Mesothelial cell of epicardium (in vitro differentiated cells): ENCODE measurements around the gene CCDC148. TPM values are rescaled to one million over a fixed set of nuclear protein-coding genes. Genes with fewer than 3 reads are reported as not detected.

Experiments used
- DNase-seq, 2 experiments: peaks; one replicate each; pipeline ENCODE4 v3.0.0; 2021; ENCODE audit warnings: low spot score in 2 of 2; ENCODE audit not compliant: unreplicated experiment in 2 of 2
- H3K27ac Mint-ChIP-seq: 2 replicates; pipeline ENCODE4 v1.8.0; 2021; ENCODE audit warnings: mixed read lengths
- H3K27me3 Mint-ChIP-seq: 2 replicates; pipeline ENCODE4 v1.8.0; 2021; ENCODE audit warnings: low read depth, mixed read lengths
- H3K36me3 Mint-ChIP-seq: 2 replicates; pipeline ENCODE4 v1.8.0; 2021; ENCODE audit warnings: mixed read lengths
- H3K4me1 Mint-ChIP-seq: 2 replicates; pipeline ENCODE4 v1.8.0; 2021; ENCODE audit warnings: mixed read lengths
- H3K4me3 Mint-ChIP-seq: 2 replicates; pipeline ENCODE4 v1.8.0; 2021; ENCODE audit warnings: mild to moderate bottlenecking, moderate library complexity, mixed read lengths
- H3K9me3 Mint-ChIP-seq: 2 replicates; pipeline ENCODE4 v1.8.0; 2021; ENCODE audit warnings: mixed read lengths
- total RNA-seq: library from RNA; stranded (reverse); gene quantifications from 3 replicates; pipeline ENCODE4 v1.2.1, GENCODE V29; 2021
- TF ChIP-seq, protein P1 (sequence below): fragments of 200-600 bp; sonication (generic); IDR thresholded peaks from one replicate; pipeline ENCODE4 v1.5.0; 2021; ENCODE audit warnings: antibody characterized with exemption; ENCODE audit not compliant: unreplicated experiment

CCDC148 gene
- total RNA-seq, 1 donor from 2014 or later = 3.1 TPM

DNA sequence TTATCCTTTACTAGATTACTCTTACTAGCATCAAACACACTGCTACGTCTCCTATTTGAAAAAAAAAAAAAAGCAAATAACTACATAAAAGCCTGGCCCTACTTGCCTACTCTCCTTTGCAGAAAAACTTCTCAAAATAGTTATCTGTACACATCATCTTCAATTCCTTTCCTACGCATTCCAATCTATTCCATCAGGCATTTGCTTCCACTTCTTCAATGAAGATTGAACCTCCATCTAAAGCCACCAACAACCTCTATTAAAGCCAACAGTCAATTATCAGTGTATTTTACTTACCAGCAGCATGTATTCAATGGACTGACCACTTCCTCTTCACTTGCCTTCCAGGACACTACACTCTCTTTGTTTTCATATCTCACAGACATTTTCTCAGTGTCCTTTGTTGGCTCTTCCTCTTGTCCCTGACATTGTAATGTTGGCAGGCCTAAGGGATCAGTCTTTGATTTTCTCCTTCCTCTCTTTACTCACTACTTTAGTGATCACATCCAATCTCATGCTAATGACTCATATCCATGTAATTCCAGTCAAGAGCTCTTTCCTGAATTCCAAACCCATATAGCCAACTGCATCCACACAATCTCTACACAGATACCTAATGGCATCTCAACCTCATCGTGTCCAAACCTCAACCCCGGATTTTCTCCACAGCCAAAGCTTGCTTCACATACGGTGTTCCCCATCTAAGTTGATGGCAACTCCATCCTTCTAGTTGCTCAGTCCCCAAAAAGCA lies 131.3 kb downstream of the CCDC148 start:
- H3K9me3 Mint-ChIP-seq = no peaks in the 10 kb centered on the region
- H3K4me1 Mint-ChIP-seq = peaks cover 12% of the 10 kb centered on the region
- H3K36me3 Mint-ChIP-seq = no peaks in the 10 kb centered on the region
- no peak overlapping the region for H3K4me3 Mint-ChIP-seq
- TF ChIP-seq, protein P1, sequence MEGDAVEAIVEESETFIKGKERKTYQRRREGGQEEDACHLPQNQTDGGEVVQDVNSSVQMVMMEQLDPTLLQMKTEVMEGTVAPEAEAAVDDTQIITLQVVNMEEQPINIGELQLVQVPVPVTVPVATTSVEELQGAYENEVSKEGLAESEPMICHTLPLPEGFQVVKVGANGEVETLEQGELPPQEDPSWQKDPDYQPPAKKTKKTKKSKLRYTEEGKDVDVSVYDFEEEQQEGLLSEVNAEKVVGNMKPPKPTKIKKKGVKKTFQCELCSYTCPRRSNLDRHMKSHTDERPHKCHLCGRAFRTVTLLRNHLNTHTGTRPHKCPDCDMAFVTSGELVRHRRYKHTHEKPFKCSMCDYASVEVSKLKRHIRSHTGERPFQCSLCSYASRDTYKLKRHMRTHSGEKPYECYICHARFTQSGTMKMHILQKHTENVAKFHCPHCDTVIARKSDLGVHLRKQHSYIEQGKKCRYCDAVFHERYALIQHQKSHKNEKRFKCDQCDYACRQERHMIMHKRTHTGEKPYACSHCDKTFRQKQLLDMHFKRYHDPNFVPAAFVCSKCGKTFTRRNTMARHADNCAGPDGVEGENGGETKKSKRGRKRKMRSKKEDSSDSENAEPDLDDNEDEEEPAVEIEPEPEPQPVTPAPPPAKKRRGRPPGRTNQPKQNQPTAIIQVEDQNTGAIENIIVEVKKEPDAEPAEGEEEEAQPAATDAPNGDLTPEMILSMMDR = no peak
- no peak overlapping the region for H3K27ac Mint-ChIP-seq
- no peak for DNase-seq
- H3K27me3 Mint-ChIP-seq = no peaks in the 10 kb centered on the region

- Mint-ChIP-seq H3K9me3 (peaks cover 4% of the 10 kb centered on the region), H3K4me3 (no peak overlapping the region)
- TF ChIP-seq, protein P1 = no peak
Measured at GRCh38 chr2:158323381-158323780, 133.2 kb downstream of the CCDC148 start.

GRCh38 chr2:158321264-158321663 lies 135.3 kb downstream of the CCDC148 start:
- no peak for DNase-seq
- TF ChIP-seq, protein P1 = no peak
- Mint-ChIP-seq H3K4me3 (no peak overlapping the region), H3K9me3 (peaks cover 4% of the 10 kb centered on the region), H3K36me3 (no peaks in the 10 kb centered on the region), H3K4me1 (peaks cover 23% of the 10 kb centered on the region), H3K27me3 (no peaks in the 10 kb centered on the region), H3K27ac (peak overlapping the region; percentile 70)

More at GRCh38 chr2:158323381-158323780, 133.2 kb downstream of the CCDC148 start:
- H3K4me1 Mint-ChIP-seq = peaks cover 12% of the 10 kb centered on the region
- no peak overlapping the region for H3K27ac Mint-ChIP-seq
- H3K27me3 Mint-ChIP-seq = no peaks in the 10 kb centered on the region
- DNase-seq = no peak
- no peaks in the 10 kb centered on the region for H3K36me3 Mint-ChIP-seq

DNA sequence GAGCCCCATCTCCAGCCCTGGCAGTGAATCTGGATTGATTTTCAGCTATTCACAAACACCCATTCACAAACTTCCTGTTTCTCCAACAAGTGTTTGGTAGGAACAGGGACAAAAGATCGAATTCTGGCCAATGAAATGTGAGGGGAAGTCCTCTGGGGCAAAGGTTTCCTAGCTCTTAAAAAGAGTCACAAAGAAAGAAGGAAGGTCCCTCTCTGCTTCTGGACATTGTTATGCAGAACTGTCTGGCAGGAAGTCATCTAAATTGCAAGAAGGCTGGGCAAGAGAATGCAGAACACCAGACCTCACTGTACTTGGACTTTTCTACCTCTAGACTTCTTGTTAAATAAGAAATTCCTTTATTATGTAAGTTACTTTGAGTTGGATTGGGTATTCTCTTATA lies 137.3 kb downstream of the CCDC148 start:
- DNase-seq = no peak
- Mint-ChIP-seq H3K9me3 (peaks cover 4% of the 10 kb centered on the region), H3K27ac (no peak overlapping the region), H3K4me1 (peaks cover 30% of the 10 kb centered on the region), H3K4me3 (no peak overlapping the region), H3K27me3 (no peaks in the 10 kb centered on the region), H3K36me3 (no peaks in the 10 kb centered on the region)
- TF ChIP-seq, protein P1 = no peak

- H3K36me3 Mint-ChIP-seq = no peaks in the 10 kb centered on the region
- H3K9me3 Mint-ChIP-seq = peaks cover 4% of the 10 kb centered on the region
- H3K27ac Mint-ChIP-seq = no peak overlapping the region
- TF ChIP-seq, protein P1 = no peak
- H3K4me1 Mint-ChIP-seq = peaks cover 30% of the 10 kb centered on the region
- no peak overlapping the region for H3K4me3 Mint-ChIP-seq
- DNase-seq = no peak
- H3K27me3 Mint-ChIP-seq = no peaks in the 10 kb centered on the region
Measured at GRCh38 chr2:158317642-158318041, 138.9 kb downstream of the CCDC148 start.
